SK-N-SH treated with all-trans-retinoic acid at 6 μM for 48 hours (cell line): Measurements from ENCODE around the gene DOCK11.

Experiments
- ARNTL ChIP-seq: fragments of 450-650 bp; formaldehyde crosslinking; IDR thresholded peaks from 2 replicates; pipeline ENCODE4 v1.5.0; 2020; ENCODE audit warnings: low read depth, mild to moderate bottlenecking, moderate library complexity, borderline replicate concordance
- BACH2 ChIP-seq: fragments of 250-450 bp; sonication (Bioruptor Pico); IDR thresholded peaks from 2 replicates; pipeline ENCODE4 v1.9.0; 2021; ENCODE audit warnings: mild to moderate bottlenecking, borderline replicate concordance
- CSDC2 ChIP-seq: fragments of 250-450 bp; sonication (Bioruptor Pico); IDR thresholded peaks from 2 replicates; pipeline ENCODE4 v1.5.0; 2020; ENCODE audit warnings: mild to moderate bottlenecking, moderate library complexity
- ESRRG ChIP-seq: fragments of 250-450 bp; sonication (Bioruptor Pico); IDR thresholded peaks from 2 replicates; pipeline ENCODE4 v1.6.1; 2021; ENCODE audit warnings: mild to moderate bottlenecking
- GLIS3 ChIP-seq: fragments of 250-450 bp; sonication (Bioruptor Pico); IDR thresholded peaks from 2 replicates; pipeline ENCODE4 v1.5.0; 2020; ENCODE audit warnings: mild to moderate bottlenecking, moderate library complexity
- SNAI2 ChIP-seq: fragments of 250-450 bp; sonication (Bioruptor Pico); IDR thresholded peaks from 2 replicates; pipeline ENCODE4 v1.5.0; 2020; ENCODE audit warnings: mild to moderate bottlenecking, moderate library complexity
- ZC3H10 ChIP-seq: fragments of 250-450 bp; sonication (Bioruptor Pico); IDR thresholded peaks from 2 replicates; pipeline ENCODE4 v1.5.1; 2021; ENCODE audit warnings: mild to moderate bottlenecking, moderate library complexity
- TF ChIP-seq, protein P1 (sequence below): fragments of 250-450 bp; sonication (Bioruptor Pico); IDR thresholded peaks from 2 replicates; pipeline ENCODE4 v1.5.1; 2021; ENCODE audit warnings: mild to moderate bottlenecking, moderate library complexity
- TF ChIP-seq, protein P2 (sequence below): fragments of 250-450 bp; sonication (Bioruptor Pico); IDR thresholded peaks from 2 replicates; pipeline ENCODE4 v1.5.1; 2020; ENCODE audit warnings: low read depth, mild to moderate bottlenecking, moderate library complexity
- TF ChIP-seq, protein P3 (sequence below): fragments of 250-450 bp; sonication (Bioruptor Pico); IDR thresholded peaks from 2 replicates; pipeline ENCODE4 v1.8.0; 2020; ENCODE audit warnings: mild to moderate bottlenecking, moderate library complexity, borderline replicate concordance

DNA sequence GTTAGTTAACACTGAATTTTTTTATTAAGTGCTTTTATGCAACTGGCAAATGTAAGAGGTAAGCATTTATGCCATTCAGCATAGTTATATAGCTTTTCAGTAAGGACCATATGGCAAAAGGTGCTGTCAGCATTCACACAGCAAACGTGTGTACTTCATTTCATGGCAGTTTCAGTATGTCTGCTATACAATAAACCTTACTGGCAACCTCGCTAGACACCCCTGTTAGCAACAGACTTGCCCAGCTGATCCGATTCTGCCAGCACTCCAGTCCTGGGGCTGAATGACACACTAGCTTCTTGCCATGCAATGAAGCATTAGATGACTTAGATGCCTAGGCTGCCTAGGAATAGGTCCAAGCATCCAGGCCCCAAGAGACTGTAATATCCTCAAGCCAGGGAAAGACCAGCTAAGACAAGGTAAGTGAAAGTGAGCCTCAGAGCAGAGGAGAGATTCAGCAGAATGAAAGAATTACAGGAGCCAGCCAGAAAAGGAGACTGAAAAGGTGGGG is 47.3 kb upstream of the DOCK11 start:
- TF ChIP-seq BACH2, result no peak
- TF ChIP-seq, protein P1, sequence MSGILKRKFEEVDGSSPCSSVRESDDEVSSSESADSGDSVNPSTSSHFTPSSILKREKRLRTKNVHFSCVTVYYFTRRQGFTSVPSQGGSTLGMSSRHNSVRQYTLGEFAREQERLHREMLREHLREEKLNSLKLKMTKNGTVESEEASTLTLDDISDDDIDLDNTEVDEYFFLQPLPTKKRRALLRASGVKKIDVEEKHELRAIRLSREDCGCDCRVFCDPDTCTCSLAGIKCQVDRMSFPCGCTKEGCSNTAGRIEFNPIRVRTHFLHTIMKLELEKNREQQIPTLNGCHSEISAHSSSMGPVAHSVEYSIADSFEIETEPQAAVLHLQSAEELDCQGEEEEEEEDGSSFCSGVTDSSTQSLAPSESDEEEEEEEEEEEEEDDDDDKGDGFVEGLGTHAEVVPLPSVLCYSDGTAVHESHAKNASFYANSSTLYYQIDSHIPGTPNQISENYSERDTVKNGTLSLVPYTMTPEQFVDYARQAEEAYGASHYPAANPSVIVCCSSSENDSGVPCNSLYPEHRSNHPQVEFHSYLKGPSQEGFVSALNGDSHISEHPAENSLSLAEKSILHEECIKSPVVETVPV, result no peak
- TF ChIP-seq ESRRG, result no peak
- TF ChIP-seq, protein P2, sequence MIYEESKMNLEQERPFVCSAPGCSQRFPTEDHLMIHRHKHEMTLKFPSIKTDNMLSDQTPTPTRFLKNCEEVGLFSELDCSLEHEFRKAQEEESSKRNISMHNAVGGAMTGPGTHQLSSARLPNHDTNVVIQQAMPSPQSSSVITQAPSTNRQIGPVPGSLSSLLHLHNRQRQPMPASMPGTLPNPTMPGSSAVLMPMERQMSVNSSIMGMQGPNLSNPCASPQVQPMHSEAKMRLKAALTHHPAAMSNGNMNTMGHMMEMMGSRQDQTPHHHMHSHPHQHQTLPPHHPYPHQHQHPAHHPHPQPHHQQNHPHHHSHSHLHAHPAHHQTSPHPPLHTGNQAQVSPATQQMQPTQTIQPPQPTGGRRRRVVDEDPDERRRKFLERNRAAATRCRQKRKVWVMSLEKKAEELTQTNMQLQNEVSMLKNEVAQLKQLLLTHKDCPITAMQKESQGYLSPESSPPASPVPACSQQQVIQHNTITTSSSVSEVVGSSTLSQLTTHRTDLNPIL (CRISPR knock-in tag), result no peak
- TF ChIP-seq GLIS3 (CRISPR knock-in tag), result no peak
- TF ChIP-seq, protein P3, sequence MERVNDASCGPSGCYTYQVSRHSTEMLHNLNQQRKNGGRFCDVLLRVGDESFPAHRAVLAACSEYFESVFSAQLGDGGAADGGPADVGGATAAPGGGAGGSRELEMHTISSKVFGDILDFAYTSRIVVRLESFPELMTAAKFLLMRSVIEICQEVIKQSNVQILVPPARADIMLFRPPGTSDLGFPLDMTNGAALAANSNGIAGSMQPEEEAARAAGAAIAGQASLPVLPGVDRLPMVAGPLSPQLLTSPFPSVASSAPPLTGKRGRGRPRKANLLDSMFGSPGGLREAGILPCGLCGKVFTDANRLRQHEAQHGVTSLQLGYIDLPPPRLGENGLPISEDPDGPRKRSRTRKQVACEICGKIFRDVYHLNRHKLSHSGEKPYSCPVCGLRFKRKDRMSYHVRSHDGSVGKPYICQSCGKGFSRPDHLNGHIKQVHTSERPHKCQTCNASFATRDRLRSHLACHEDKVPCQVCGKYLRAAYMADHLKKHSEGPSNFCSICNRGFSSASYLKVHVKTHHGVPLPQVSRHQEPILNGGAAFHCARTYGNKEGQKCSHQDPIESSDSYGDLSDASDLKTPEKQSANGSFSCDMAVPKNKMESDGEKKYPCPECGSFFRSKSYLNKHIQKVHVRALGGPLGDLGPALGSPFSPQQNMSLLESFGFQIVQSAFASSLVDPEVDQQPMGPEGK, result no peak
- TF ChIP-seq ZC3H10 (CRISPR knock-in tag), result no peak
- no peak for TF ChIP-seq CSDC2
- no peak for TF ChIP-seq ARNTL (CRISPR knock-in tag)
- no peak for TF ChIP-seq SNAI2 (CRISPR knock-in tag)
